GM19467 (cell line): ENCODE results near the gene KIF26B.
"Not testable (repeated sequence)": the region's sequence is repeated elsewhere in the genome, so short reads cannot be mapped to it uniquely, and the experiment has no call there.

ENCODE experiments used
- ATAC-seq: cut with Tn5 transposase; IDR thresholded peaks from one replicate; pipeline ENCODE4 v1.9.1; 2021; ENCODE audit warnings: mild to moderate bottlenecking, moderate library complexity; ENCODE audit not compliant: unreplicated experiment

The KIF26B gene

GRCh38 chr1:245154429-245155271, at the start of gene KIF26B:
Gene KIF26B, plus strand, starts transcription at chr1:245154985. Its CDS starts 440 bp downstream, at chr1:245155425.
- no peak for ATAC-seq

- no peak for ATAC-seq
Observed at GRCh38 chr1:245105042-245105441, 49.7 kb upstream of the KIF26B start.

GRCh38 chr1:245105815-245106410, 48.9 kb upstream of the KIF26B start:
- no peak for ATAC-seq

- no peak for ATAC-seq
Observed at GRCh38 chr1:245107776-245108114, 47.0 kb upstream of the KIF26B start.

GRCh38 chr1:245108246-245108645, 46.5 kb upstream of the KIF26B start:
- no peak for ATAC-seq

- ATAC-seq = no peak
Observed at GRCh38 chr1:245108909-245109308, 45.9 kb upstream of the KIF26B start.

GRCh38 chr1:245110406-245110805, 44.4 kb upstream of the KIF26B start:
- no peak for ATAC-seq

- ATAC-seq = no peak
Observed at GRCh38 chr1:245111073-245111472, 43.7 kb upstream of the KIF26B start.

GRCh38 chr1:245113649-245114048, 41.1 kb upstream of the KIF26B start:
- ATAC-seq = no peak

- no peak for ATAC-seq
Observed at GRCh38 chr1:245116131-245116530, 38.7 kb upstream of the KIF26B start.

GRCh38 chr1:245116751-245117150, 38.0 kb upstream of the KIF26B start:
- ATAC-seq = no peak

GRCh38 chr1:245118066-245118465, 36.7 kb upstream of the KIF26B start:
- no peak for ATAC-seq

GRCh38 chr1:245118806-245119205, 36.0 kb upstream of the KIF26B start:
- ATAC-seq = no peak

- no peak for ATAC-seq
Observed at GRCh38 chr1:245121523-245121922, 33.3 kb upstream of the KIF26B start.

- no peak for ATAC-seq
Observed at GRCh38 chr1:245124241-245124640, 30.5 kb upstream of the KIF26B start.

- ATAC-seq = no peak
Observed at GRCh38 chr1:245124644-245125043, 30.1 kb upstream of the KIF26B start.

GRCh38 chr1:245126530-245126929, 28.3 kb upstream of the KIF26B start:
- ATAC-seq = no peak

- no peak for ATAC-seq
Observed at GRCh38 chr1:245128381-245129101, 26.2 kb upstream of the KIF26B start.

GRCh38 chr1:245129319-245130240, 25.2 kb upstream of the KIF26B start:
- ATAC-seq = no peak

- not testable (repeated sequence) for ATAC-seq
Observed at GRCh38 chr1:245130281-245131025, 24.3 kb upstream of the KIF26B start.
